ENCODE results near the gene HYAL3. TPM values are rescaled to one million over a fixed set of nuclear protein-coding genes. Genes with fewer than 3 reads are reported as not detected.

The HYAL3 gene
- total and polyA plus RNA-seq, 2 donors (not counting 1 experiment from before 2014, with no cell fraction given) = 3.7 to 4.2 TPM

DNA sequence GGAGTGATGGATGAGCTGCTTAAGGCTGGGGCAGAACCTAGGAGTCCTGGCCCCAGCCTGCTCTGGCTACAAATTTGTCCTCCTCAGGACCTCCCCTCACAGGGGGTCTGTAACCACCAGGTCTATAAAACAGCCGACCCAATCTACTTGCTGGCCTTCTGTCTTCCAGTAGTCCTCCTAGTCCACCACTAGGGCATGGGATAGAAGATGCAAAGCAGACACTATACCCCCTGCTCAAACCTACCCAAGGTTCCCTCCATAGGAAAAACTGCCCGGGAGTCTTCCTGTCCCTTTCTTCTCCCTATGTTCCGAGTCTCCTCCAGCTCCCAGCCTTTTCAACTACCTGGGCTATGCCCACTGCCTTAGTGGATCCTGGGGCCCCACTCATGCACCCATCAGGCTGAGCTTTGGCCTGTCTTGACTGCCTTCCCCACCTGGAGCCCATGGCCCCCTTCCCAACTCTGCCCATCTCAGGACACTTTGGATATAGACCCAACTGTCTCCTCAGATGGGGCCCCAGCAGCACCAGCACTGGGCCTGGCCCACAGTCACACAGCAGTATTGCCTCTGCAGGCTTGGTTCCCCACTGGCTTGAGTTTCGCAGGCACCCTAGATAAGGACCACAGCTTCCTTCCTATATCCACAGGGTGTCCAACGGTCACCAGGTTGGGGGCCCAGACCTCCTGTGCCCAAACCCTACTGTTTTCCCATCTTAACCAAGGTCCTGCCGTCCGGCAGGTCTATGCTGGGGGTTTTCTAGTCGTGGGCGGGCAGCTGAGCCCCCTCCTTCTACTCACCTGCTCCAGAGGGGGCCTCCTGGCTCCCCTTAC is 1.1 kb downstream of the HYAL3 start:
- DNase-seq (no peak), ATAC-seq (ENCODE audit: low read depth) (no peak)
- Histone ChIP-seq H3K27me3 (replicated peaks in 1 of 4; ENCODE audit: control extremely low read depth in 1 of 4, control insufficient read depth in 3 of 4, insufficient read depth in 4 of 4, low read length in 3 of 4) (no peaks in the 10 kb centered on the region), H3K4me1 (ENCODE audit: control insufficient read depth in 2 of 2, insufficient read depth in 2 of 2, low read length in 2 of 2) (peaks cover 18 to 25% of the 10 kb centered on the region in 2 donors), H3K4me3 (ENCODE audit: control extremely low read depth in 1 of 5, extremely low read depth in 1 of 5, insufficient read depth in 1 of 5, low read depth in 2 of 5, low read length in 4 of 5) (peak overlapping the region in 4 of 5 experiments; percentile 77 to 89 (median 88)), H3K27ac (ENCODE audit: low read length in 2 of 2) (peak overlapping the region; percentile 77 to 84), H3K9me3 (ENCODE audit: control extremely low read depth in 1 of 3, control insufficient read depth in 2 of 3, insufficient read depth in 1 of 3, low read length in 2 of 3) (no peaks in the 10 kb centered on the region), H3K9ac (ENCODE audit: low read length) (peak overlapping the region; percentile 82), H4K20me1 (ENCODE audit: control insufficient read depth, insufficient read depth, low read length, poor library complexity, severe bottlenecking) (no peaks in the 10 kb centered on the region), H3K4me2 (replicated peaks; ENCODE audit: low read depth, low read length, poor library complexity, severe bottlenecking) (peak overlapping the region; percentile 89), H3K79me2 (ENCODE audit: control insufficient read depth, insufficient read depth, low read length) (peaks cover 13% of the 10 kb centered on the region), H2AFZ (ENCODE audit: insufficient read depth, low read depth, low read length, poor library complexity, severe bottlenecking) (peak overlapping the region; percentile 81), H3K36me3 (replicated peaks in 1 of 2; ENCODE audit: control extremely low read depth in 1 of 2, control insufficient read depth in 1 of 2, extremely low read depth in 1 of 2, insufficient read depth in 2 of 2, low read length in 1 of 2) (peaks cover 0 to 4% of the 10 kb centered on the region in 2 experiments)
- TF ChIP-seq CTCF (IDR thresholded peaks at IDR 0.05) (no peak), EZH2 (IDR thresholded peaks at IDR 0.05; ENCODE audit: borderline replicate concordance, insufficient read depth, low read depth, low read length, poor library complexity, severe bottlenecking) (no peak)
- H3K4me1 Mint-ChIP-seq = peaks cover 33% of the 10 kb centered on the region
- WGBS (ENCODE audit: insufficient coverage) = 31% methylated on average over 8 of the region's 9 CpGs
- H3K27me3 Mint-ChIP-seq = no peaks in the 10 kb centered on the region
- H3K27ac Mint-ChIP-seq = peak overlapping the region; percentile 100
- intact Hi-C loops (cut with micrococcal nuclease) = loop anchor here (2.0 to 10.0 kb wide), 2 partner anchors 61 to 1087 kb away; partner anchors contain the start of genes GNAI2 and MANF
- H3K9me3 Mint-ChIP-seq (ENCODE audit: insufficient read depth) = no peaks in the 10 kb centered on the region
- CTCF ChIA-PET = interaction anchor here (1.0 to 3.2 kb wide), 7 partner anchors 23 to 68 kb away, joined by 3 to 28 read pairs (median 9); partner anchors contain the start of genes CYB561D2, GNAI2, HYAL2 and NPRL2
- peak overlapping the region; percentile 100 for H3K4me3 Mint-ChIP-seq
- POLR2A ChIA-PET = interaction anchor here (0.6 to 2.5 kb wide), 7 partner anchors 16 to 62 kb away, joined by 3 to 27 read pairs (median 9); partner anchors contain the start of genes CYB561D2, GNAI2, HYAL2 and NPRL2

All from B cell (primary cell).